ENCODE data around the gene DUS4L. TPM values are rescaled to one million over a fixed set of nuclear protein-coding genes. Genes with fewer than 3 reads are reported as not detected.

Gene DUS4L
- total and polyA plus RNA-seq, 2 of the 13 experiments (the other 11 are each of a cell fraction or from before 2014, with no cell fraction given): 5.6 to 9.8 TPM

DNA sequence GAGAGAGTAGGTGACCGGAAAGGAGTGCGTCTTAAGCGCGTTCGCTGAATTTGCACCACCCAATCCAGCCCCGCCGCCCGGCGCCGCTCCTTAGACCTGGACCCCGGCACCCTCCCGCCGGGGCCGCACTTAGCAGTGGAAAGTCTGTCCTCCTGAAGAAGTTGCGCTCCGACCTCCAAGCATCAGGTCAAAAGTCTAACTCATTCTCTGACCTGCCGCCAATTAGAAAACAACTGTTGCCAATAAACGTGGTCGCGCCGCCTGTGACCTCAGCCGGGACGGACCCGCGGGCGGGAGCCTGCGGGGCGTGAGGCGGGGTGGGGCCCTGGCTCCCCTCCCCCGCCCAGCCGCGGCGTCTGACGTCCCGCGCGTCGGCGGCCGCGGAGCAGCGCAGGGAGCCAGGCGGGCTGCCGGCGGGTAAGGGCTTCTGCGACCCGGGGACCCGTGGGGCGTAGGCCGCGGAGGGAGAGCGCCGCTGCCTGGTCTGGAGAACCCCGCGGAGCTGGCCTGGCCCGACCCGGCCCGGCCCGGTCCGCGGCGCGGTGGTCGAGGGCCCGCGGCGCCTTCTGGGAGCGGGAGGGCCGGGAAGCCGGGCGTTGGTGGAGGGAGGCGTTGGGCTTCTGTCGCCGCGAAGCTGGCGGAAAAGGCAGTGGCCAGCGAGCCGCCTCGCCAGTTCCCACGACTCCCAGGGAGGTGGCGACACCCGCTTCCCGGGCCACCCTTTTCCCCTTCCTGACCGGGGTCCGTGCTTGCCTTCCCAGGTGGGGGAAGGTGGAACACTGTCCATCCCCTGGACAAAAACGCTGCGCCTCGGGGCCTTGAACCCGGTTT, 16.3 kb downstream of the DUS4L start, which contains the start of gene BCAP29 (continued):
- TF ChIP-seq, protein P1, sequence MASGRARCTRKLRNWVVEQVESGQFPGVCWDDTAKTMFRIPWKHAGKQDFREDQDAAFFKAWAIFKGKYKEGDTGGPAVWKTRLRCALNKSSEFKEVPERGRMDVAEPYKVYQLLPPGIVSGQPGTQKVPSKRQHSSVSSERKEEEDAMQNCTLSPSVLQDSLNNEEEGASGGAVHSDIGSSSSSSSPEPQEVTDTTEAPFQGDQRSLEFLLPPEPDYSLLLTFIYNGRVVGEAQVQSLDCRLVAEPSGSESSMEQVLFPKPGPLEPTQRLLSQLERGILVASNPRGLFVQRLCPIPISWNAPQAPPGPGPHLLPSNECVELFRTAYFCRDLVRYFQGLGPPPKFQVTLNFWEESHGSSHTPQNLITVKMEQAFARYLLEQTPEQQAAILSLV (CRISPR knock-in tag; IDR thresholded peaks at IDR 0.05; ENCODE audit: borderline replicate concordance): no peak
- TF ChIP-seq ZNF18 (CRISPR knock-in tag; IDR thresholded peaks at IDR 0.05; ENCODE audit: insufficient replicate concordance): no peak
- TF ChIP-seq MBNL3 (CRISPR knock-in tag; conservative IDR thresholded peaks at IDR 0.05): no peak
- TF ChIP-seq PHF20 (CRISPR knock-in tag; IDR thresholded peaks at IDR 0.05): peak; percentile 8; the same call in 1 of the 2 replicates
- TF ChIP-seq GZF1 (CRISPR knock-in tag; IDR thresholded peaks at IDR 0.05): no peak
- no peak for TF ChIP-seq CERS6 (CRISPR knock-in tag; IDR thresholded peaks at IDR 0.05)
- TF ChIP-seq RFX5 (IDR thresholded peaks at IDR 0.05; ENCODE audit: low read depth, low read length): no peak
- no peak for TF ChIP-seq ZNF615 (CRISPR knock-in tag; IDR thresholded peaks at IDR 0.05; ENCODE audit: borderline replicate concordance)
- no peak for TF ChIP-seq CBX1 (IDR thresholded peaks at IDR 0.05; ENCODE audit: low read depth)
- no peak for TF ChIP-seq ZNF883 (CRISPR knock-in tag; IDR thresholded peaks at IDR 0.05; ENCODE audit: not compliant biosample characterization)
- no peak for TF ChIP-seq TAF15 (IDR thresholded peaks at IDR 0.05; ENCODE audit: low read depth, low read length, poor library complexity, severe bottlenecking)
- peak; percentile 48; the same call in 1 of the 2 replicates for TF ChIP-seq ZNF331 (CRISPR knock-in tag; IDR thresholded peaks at IDR 0.05)
- TF ChIP-seq, protein P2, sequence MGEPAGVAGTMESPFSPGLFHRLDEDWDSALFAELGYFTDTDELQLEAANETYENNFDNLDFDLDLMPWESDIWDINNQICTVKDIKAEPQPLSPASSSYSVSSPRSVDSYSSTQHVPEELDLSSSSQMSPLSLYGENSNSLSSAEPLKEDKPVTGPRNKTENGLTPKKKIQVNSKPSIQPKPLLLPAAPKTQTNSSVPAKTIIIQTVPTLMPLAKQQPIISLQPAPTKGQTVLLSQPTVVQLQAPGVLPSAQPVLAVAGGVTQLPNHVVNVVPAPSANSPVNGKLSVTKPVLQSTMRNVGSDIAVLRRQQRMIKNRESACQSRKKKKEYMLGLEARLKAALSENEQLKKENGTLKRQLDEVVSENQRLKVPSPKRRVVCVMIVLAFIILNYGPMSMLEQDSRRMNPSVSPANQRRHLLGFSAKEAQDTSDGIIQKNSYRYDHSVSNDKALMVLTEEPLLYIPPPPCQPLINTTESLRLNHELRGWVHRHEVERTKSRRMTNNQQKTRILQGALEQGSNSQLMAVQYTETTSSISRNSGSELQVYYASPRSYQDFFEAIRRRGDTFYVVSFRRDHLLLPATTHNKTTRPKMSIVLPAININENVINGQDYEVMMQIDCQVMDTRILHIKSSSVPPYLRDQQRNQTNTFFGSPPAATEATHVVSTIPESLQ (CRISPR knock-in tag; conservative IDR thresholded peaks at IDR 0.05): no peak
- TF ChIP-seq PCBP2 (optimal IDR thresholded peaks at IDR 0.05; ENCODE audit: low read depth, low read length, poor library complexity, severe bottlenecking): no peak
- no peak for TF ChIP-seq ZMYM3 (CRISPR knock-in tag; IDR thresholded peaks at IDR 0.05)
- TF ChIP-seq SNAPC5 (CRISPR knock-in tag; IDR thresholded peaks at IDR 0.05; ENCODE audit: borderline replicate concordance): no peak
- TF ChIP-seq ZNF17 (CRISPR knock-in tag; IDR thresholded peaks at IDR 0.05): no peak
- TF ChIP-seq ZSCAN30 (CRISPR knock-in tag; IDR thresholded peaks at IDR 0.05): no peak
- no peak for TF ChIP-seq ATRX (CRISPR knock-in tag; IDR thresholded peaks at IDR 0.05; ENCODE audit: borderline replicate concordance)
- TF ChIP-seq ZMYM2 (CRISPR knock-in tag; IDR thresholded peaks at IDR 0.05): no peak
- peak; percentile 50 for TF ChIP-seq RBM22 (optimal IDR thresholded peaks at IDR 0.05; ENCODE audit: low read length)
- TF ChIP-seq, protein P3, sequence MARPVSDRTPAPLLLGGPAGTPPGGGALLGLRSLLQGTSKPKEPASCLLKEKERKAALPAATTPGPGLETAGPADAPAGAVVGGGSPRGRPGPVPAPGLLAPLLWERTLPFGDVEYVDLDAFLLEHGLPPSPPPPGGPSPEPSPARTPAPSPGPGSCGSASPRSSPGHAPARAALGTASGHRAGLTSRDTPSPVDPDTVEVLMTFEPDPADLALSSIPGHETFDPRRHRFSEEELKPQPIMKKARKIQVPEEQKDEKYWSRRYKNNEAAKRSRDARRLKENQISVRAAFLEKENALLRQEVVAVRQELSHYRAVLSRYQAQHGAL (CRISPR knock-in tag; IDR thresholded peaks at IDR 0.05; ENCODE audit: not compliant biosample characterization): no peak
